B cell (primary cell): ENCODE measurements around the gene NUDT14. TPM values are rescaled to one million over a fixed set of nuclear protein-coding genes. Genes with fewer than 3 reads are reported as not detected.

Experiments used
- ATAC-seq: fragments of 200-7000 bp; cut with Tn5 transposase; one replicate; pipeline ENCODE4 v1.10.0; 2021; ENCODE audit warnings: low read depth, mild to moderate bottlenecking, moderate number of reproducible peaks, moderate library complexity
- CTCF ChIA-PET: fragments of 350-600 bp; sonication (Branson Sonifier 250); formaldehyde crosslinking; loops from one replicate; lab custom pipeline; 2021; ENCODE audit warnings: antibody characterized with exemption, inconsistent platforms; lab: Charles Lee
- POLR2A ChIA-PET: fragments of 350-600 bp; sonication (Branson Sonifier 250); formaldehyde crosslinking; loops from one replicate; lab custom pipeline; 2021; ENCODE audit warnings: antibody characterized with exemption; lab: Charles Lee
- DNase-seq: peaks from one replicate; pipeline ENCODE4 v3.0.0; 2013
- H2AFZ ChIP-seq: 2 replicates; pipeline ENCODE4 v1.6.1; 2012; ENCODE audit warnings: mild to moderate bottlenecking, low read depth, low read length; ENCODE audit not compliant: insufficient read depth, poor library complexity, severe bottlenecking
- H3K27ac ChIP-seq, 2 donors: 1 replicate in 1 of 2; 2 replicates in 1 of 2; pipeline ENCODE4 v1.5.1; 2012 to 2013; ENCODE audit warnings: low read length in 2 of 2, mild to moderate bottlenecking in 2 of 2, moderate library complexity in 1 of 2
- H3K27me3 ChIP-seq, 4 experiments: fragments of 200-600 bp in 1 of 4; sonication (generic) in 1 of 4; replicated peaks in 1 of 4; 1 replicate in 2 of 4; 2 replicates in 2 of 4; pipeline versions ENCODE4 v1.6.1 to v1.7.0; 2013 to 2016; ENCODE audit warnings: low read length in 3 of 4, mild to moderate bottlenecking in 2 of 4, mixed read lengths in 1 of 4, moderate library complexity in 1 of 4; ENCODE audit not compliant: insufficient read depth in 4 of 4, control insufficient read depth in 3 of 4; ENCODE audit errors: control extremely low read depth in 1 of 4
- H3K36me3 ChIP-seq, 2 experiments: replicated peaks in 1 of 2; 1 replicate in 1 of 2; 2 replicates in 1 of 2; pipeline versions ENCODE4 v1.6.1 to v1.7.1; 2013; ENCODE audit warnings: low read length in 1 of 2; ENCODE audit not compliant: insufficient read depth in 2 of 2, control insufficient read depth in 1 of 2; ENCODE audit errors: control extremely low read depth in 1 of 2, extremely low read depth in 1 of 2
- H3K4me1 ChIP-seq, 2 donors: fragments of 200-600 bp in 1 of 2; sonication (generic) in 1 of 2; 1 replicate in 1 of 2; 2 replicates in 1 of 2; pipeline versions ENCODE4 v1.5.1 to v1.6.1; 2013 to 2017; ENCODE audit warnings: low read length in 2 of 2; ENCODE audit not compliant: control insufficient read depth in 2 of 2, insufficient read depth in 2 of 2
- H3K4me2 ChIP-seq: replicated peaks from 2 replicates; pipeline ENCODE3; 2012; ENCODE audit warnings: mild to moderate bottlenecking, low read depth, low read length; ENCODE audit not compliant: poor library complexity, severe bottlenecking
- H3K4me3 ChIP-seq, 5 experiments: fragments of 200-600 bp in 1 of 5; sonication (generic) in 1 of 5; 1 replicate in 3 of 5; 2 replicates in 2 of 5; pipeline versions ENCODE4 v1.5.1 to v1.7.0; 2011 to 2016; ENCODE audit warnings: low read length in 4 of 5, mild to moderate bottlenecking in 4 of 5, low read depth in 2 of 5, control low read depth in 1 of 5, moderate library complexity in 1 of 5; ENCODE audit not compliant: insufficient read depth in 1 of 5; ENCODE audit errors: control extremely low read depth in 1 of 5, extremely low read depth in 1 of 5
- H3K79me2 ChIP-seq: fragments of 200-600 bp; sonication (generic); one replicate; pipeline ENCODE4 v1.6.0; 2016; ENCODE audit warnings: low read length; ENCODE audit not compliant: control insufficient read depth, insufficient read depth
- H3K9ac ChIP-seq: fragments of 200-600 bp; sonication (generic); 2 replicates; pipeline ENCODE4 v1.6.1; 2017; ENCODE audit warnings: mild to moderate bottlenecking, low read length, moderate library complexity
- H3K9me3 ChIP-seq, 3 donors: one replicate each; pipeline versions ENCODE4 v1.6.1 to v1.7.1; 2013; ENCODE audit warnings: low read length in 2 of 3; ENCODE audit not compliant: control insufficient read depth in 2 of 3, insufficient read depth in 1 of 3; ENCODE audit errors: control extremely low read depth in 1 of 3
- H4K20me1 ChIP-seq: 2 replicates; pipeline ENCODE4 v1.6.0; 2012; ENCODE audit warnings: mild to moderate bottlenecking, low read length; ENCODE audit not compliant: insufficient read depth, control insufficient read depth, poor library complexity, severe bottlenecking
- H3K27ac Mint-ChIP-seq: one replicate; pipeline ENCODE4 v1.8.0; 2021; ENCODE audit warnings: mixed read lengths
- H3K27me3 Mint-ChIP-seq: one replicate; pipeline ENCODE4 v1.8.0; 2021; ENCODE audit warnings: mixed read lengths
- H3K4me1 Mint-ChIP-seq: one replicate; pipeline ENCODE4 v1.8.0; 2021; ENCODE audit warnings: mixed read lengths
- H3K4me3 Mint-ChIP-seq: one replicate; pipeline ENCODE4 v1.8.0; 2021; ENCODE audit warnings: mixed read lengths
- H3K9me3 Mint-ChIP-seq: one replicate; pipeline ENCODE4 v1.8.0; 2022; ENCODE audit warnings: mixed read lengths; ENCODE audit not compliant: insufficient read depth
- CTCF ChIP-seq: fragments of 200-600 bp; IDR thresholded peaks from one replicate; pipeline ENCODE4 v1.8.0; 2022; ENCODE audit warnings: antibody characterized with exemption, mild to moderate bottlenecking
- EZH2 ChIP-seq: IDR thresholded peaks from 2 replicates; pipeline ENCODE4 v1.6.1; 2012; ENCODE audit warnings: borderline replicate concordance, low read depth, mild to moderate bottlenecking, moderate library complexity, low read length; ENCODE audit not compliant: insufficient read depth, poor library complexity, severe bottlenecking
- whole genome bisulfite sequencing: methylation state at CpG from one replicate; pipeline ENCODE4 v1.1.5; 2013; ENCODE audit warnings: missing lambda C conversion rate; ENCODE audit not compliant: insufficient coverage; 5-methylcytosine and 5-hydroxymethylcytosine counted together
- intact Hi-C: fragments of 100-400 bp; cut with micrococcal nuclease; formaldehyde crosslinking; loops from one replicate; pipeline ENCODE4 v1.10.0; 2022
- polyA plus RNA-seq: library from polyadenylated mRNA; depleted of rRNA; stranded (reverse); fragments of >200 nt; gene quantifications from 2 replicates; pipeline ENCODE4 v1.2.3, GENCODE V29; 2012
- total RNA-seq, 2 donors: library from RNA; stranded (reverse); fragments of 120-200 nt in 1 of 2; gene quantifications; 1 replicate in 1 of 2; 2 replicates in 1 of 2; pipeline versions ENCODE4 v1.2.3 to v1.2.4, GENCODE V29; 2013 to 2022

NUDT14 gene
- total and polyA plus RNA-seq, 2 donors (not counting 1 experiment from before 2014, with no cell fraction given): 17.4 to 31.6 TPM

GRCh38 chr14:105198588-105198987 is 17.5 kb upstream of the NUDT14 start:
- Histone ChIP-seq H4K20me1 (no peaks in the 10 kb centered on the region), H3K27ac (no peak overlapping the region), H3K9ac (no peak overlapping the region), H3K4me1 (peaks cover 49 to 58% of the 10 kb centered on the region in 2 donors), H3K79me2 (no peaks in the 10 kb centered on the region), H3K27me3 (peaks cover 0 to 93% (median 36%) of the 10 kb centered on the region in 4 experiments), H3K4me2 (no peak overlapping the region), H2AFZ (no peak overlapping the region), H3K36me3 (no peaks in the 10 kb centered on the region), H3K4me3 (no peak overlapping the region), H3K9me3 (peaks cover 0 to 18% (median 0%) of the 10 kb centered on the region in 3 donors)
- Mint-ChIP-seq H3K27ac (peak overlapping the region; percentile 80), H3K4me3 (no peak overlapping the region), H3K4me1 (peaks cover 33% of the 10 kb centered on the region), H3K27me3 (peaks cover 41% of the 10 kb centered on the region), H3K9me3 (no peaks in the 10 kb centered on the region)
- WGBS: 87% methylated on average over 4 of the region's 4 CpGs
- intact Hi-C loops: no loop called here
- CTCF ChIA-PET: no interaction called here
- TF ChIP-seq EZH2: no peak
- TF ChIP-seq CTCF: peak; percentile 13
- POLR2A ChIA-PET: no interaction called here
- no peak for ATAC-seq
- no peak for DNase-seq

- intact Hi-C loops: no loop called here
- ChIA-PET CTCF (no interaction called here), POLR2A (no interaction called here)
Observed at GRCh38 chr14:105197211-105197641, 16.1 kb upstream of the NUDT14 start.

More at GRCh38 chr14:105197211-105197641, 16.1 kb upstream of the NUDT14 start:
- Mint-ChIP-seq H3K9me3 (no peaks in the 10 kb centered on the region), H3K4me3 (peak overlapping the region; percentile 37), H3K4me1 (peaks cover 38% of the 10 kb centered on the region), H3K27ac (no peak overlapping the region), H3K27me3 (peaks cover 41% of the 10 kb centered on the region)
- no peak overlapping the region for H3K27ac ChIP-seq
- no peak overlapping the region for H2AFZ ChIP-seq
- H3K9ac ChIP-seq: no peak overlapping the region
- no peaks in the 10 kb centered on the region for H3K79me2 ChIP-seq
- DNase-seq (peak; percentile 71), ATAC-seq (no peak)
- peaks cover 0 to 18% (median 0%) of the 10 kb centered on the region in 3 donors for H3K9me3 ChIP-seq
- no peak for TF ChIP-seq CTCF
- no peak for TF ChIP-seq EZH2
- 4% methylated on average over 13 of the region's 15 CpGs for WGBS
- H3K4me3 ChIP-seq: no peak overlapping the region
- no peaks in the 10 kb centered on the region for H3K36me3 ChIP-seq
- H3K4me1 ChIP-seq: peaks cover 54 to 59% of the 10 kb centered on the region in 2 donors
- peaks cover 0 to 87% (median 34%) of the 10 kb centered on the region in 4 experiments for H3K27me3 ChIP-seq
- H4K20me1 ChIP-seq: no peaks in the 10 kb centered on the region
- H3K4me2 ChIP-seq: peak overlapping the region; percentile 68
